HepG2 (cell line): Measurements from ENCODE around the gene IQCE. TPM values are rescaled to one million over a fixed set of nuclear protein-coding genes. Genes with fewer than 3 reads are reported as not detected.

Experiments used
- FOXC1 ChIP-seq: sonication (generic); formaldehyde crosslinking; IDR thresholded peaks from 2 replicates; pipeline ENCODE4 v1.8.0; 2022; ENCODE audit warnings: mild to moderate bottlenecking, missing genetic modification reagents, borderline replicate concordance
- HNRNPL ChIP-seq: fragments of 200-400 bp; formaldehyde crosslinking; IDR thresholded peaks from 2 replicates; pipeline ENCODE4 v1.6.1; 2017; ENCODE audit warnings: mild to moderate bottlenecking, low read depth, low read length
- IKZF4 ChIP-seq: sonication (generic); formaldehyde crosslinking; IDR thresholded peaks from 2 replicates; pipeline ENCODE4 v1.5.1; 2020; ENCODE audit warnings: borderline replicate concordance, mild to moderate bottlenecking, low read depth, missing genetic modification reagents; ENCODE audit errors: not compliant biosample characterization
- JARID2 ChIP-seq: sonication (generic); formaldehyde crosslinking; IDR thresholded peaks from 2 replicates; pipeline ENCODE4 v1.8.1; 2023; ENCODE audit warnings: missing genetic modification reagents, inconsistent platforms; ENCODE audit not compliant: insufficient replicate concordance
- MXI1 ChIP-seq: IDR thresholded peaks from 3 replicates; pipeline ENCODE4 v1.6.1; 2012; ENCODE audit warnings: low read depth, low read length, inconsistent platforms, borderline replicate concordance
- NFIB ChIP-seq: sonication (generic); formaldehyde crosslinking; IDR thresholded peaks from 2 replicates; pipeline ENCODE4 v1.9.0; 2021; ENCODE audit warnings: missing genetic modification reagents, mild to moderate bottlenecking, borderline replicate concordance
- RARG ChIP-seq: sonication (generic); formaldehyde crosslinking; IDR thresholded peaks from 2 replicates; pipeline ENCODE4 v1.4.0; 2020; ENCODE audit warnings: low read depth, mild to moderate bottlenecking, missing genetic modification reagents
- REL ChIP-seq: sonication (generic); formaldehyde crosslinking; conservative IDR thresholded peaks from 2 replicates; pipeline ENCODE4 v1.8.0; 2022; ENCODE audit warnings: mild to moderate bottlenecking, missing genetic modification reagents, moderate library complexity
- SAP130 ChIP-seq: IDR thresholded peaks from 2 replicates; pipeline ENCODE4 v1.6.1; 2016; ENCODE audit warnings: low read depth
- SOX5 ChIP-seq: IDR thresholded peaks from 2 replicates; pipeline ENCODE4 v1.6.1; 2016; ENCODE audit warnings: borderline replicate concordance
- TRIM24 ChIP-seq: sonication (generic); formaldehyde crosslinking; IDR thresholded peaks from 2 replicates; pipeline ENCODE4 v1.8.0; 2022; ENCODE audit warnings: mild to moderate bottlenecking, missing genetic modification reagents
- ZFP1 ChIP-seq: IDR thresholded peaks from 2 replicates; pipeline ENCODE4 v1.6.1; 2016
- polyA plus RNA-seq, 8 experiments: library from polyadenylated mRNA; depleted of rRNA in 3 of 8; stranded (reverse) in 7 of 8; unstranded in 1 of 8; fragments of >200 nt; fragmentation: Illumina TruSeq in 4 of 8; extraction: Trizol in 4 of 8; gene quantifications; 2 replicates each; pipeline versions ENCODE4 v1.2.1 to v1.2.3, GENCODE V29; 2011 to 2016; ENCODE audit warnings: low read depth in 4 of 8, missing spikeins in 1 of 8, mixed read lengths in 1 of 8; ENCODE audit not compliant: insufficient read depth in 1 of 8
- total RNA-seq, 5 experiments: library from RNA; depleted of rRNA; stranded (reverse); fragments of >200 nt; fragmentation: Illumina TruSeq; extraction: Trizol; gene quantifications; 2 replicates each; pipeline ENCODE4 v1.2.3, GENCODE V29; 2016; ENCODE audit warnings: low read depth in 1 of 5
- TF ChIP-seq, protein P1 (sequence below): sonication (generic); formaldehyde crosslinking; IDR thresholded peaks from 2 replicates; pipeline ENCODE4 v1.5.0; 2020; ENCODE audit warnings: missing genetic modification reagents
- TF ChIP-seq, protein P2 (sequence below): sonication (generic); formaldehyde crosslinking; IDR thresholded peaks from 2 replicates; pipeline ENCODE4 v1.4.0; 2020; ENCODE audit warnings: missing genetic modification reagents, borderline replicate concordance
- TF ChIP-seq, protein P3 (sequence below): sonication (generic); formaldehyde crosslinking; IDR thresholded peaks from 2 replicates; pipeline ENCODE4 v1.4.0; 2020; ENCODE audit warnings: mild to moderate bottlenecking, missing genetic modification reagents
- TF ChIP-seq, protein P4 (sequence below): sonication (generic); formaldehyde crosslinking; IDR thresholded peaks from 2 replicates; pipeline ENCODE4 v1.4.0; 2020; ENCODE audit warnings: missing genetic modification reagents, low read depth, mild to moderate bottlenecking, borderline replicate concordance
- TF ChIP-seq, protein P5 (sequence below): sonication (generic); formaldehyde crosslinking; IDR thresholded peaks from 2 replicates; pipeline ENCODE4 v1.9.0; 2021; ENCODE audit warnings: mild to moderate bottlenecking, missing genetic modification reagents

Gene IQCE
- total and polyA plus RNA-seq, 2 of the 13 experiments (the other 11 are each of a cell fraction or from before 2014, with no cell fraction given), result 1.5 to 2.5 TPM

DNA sequence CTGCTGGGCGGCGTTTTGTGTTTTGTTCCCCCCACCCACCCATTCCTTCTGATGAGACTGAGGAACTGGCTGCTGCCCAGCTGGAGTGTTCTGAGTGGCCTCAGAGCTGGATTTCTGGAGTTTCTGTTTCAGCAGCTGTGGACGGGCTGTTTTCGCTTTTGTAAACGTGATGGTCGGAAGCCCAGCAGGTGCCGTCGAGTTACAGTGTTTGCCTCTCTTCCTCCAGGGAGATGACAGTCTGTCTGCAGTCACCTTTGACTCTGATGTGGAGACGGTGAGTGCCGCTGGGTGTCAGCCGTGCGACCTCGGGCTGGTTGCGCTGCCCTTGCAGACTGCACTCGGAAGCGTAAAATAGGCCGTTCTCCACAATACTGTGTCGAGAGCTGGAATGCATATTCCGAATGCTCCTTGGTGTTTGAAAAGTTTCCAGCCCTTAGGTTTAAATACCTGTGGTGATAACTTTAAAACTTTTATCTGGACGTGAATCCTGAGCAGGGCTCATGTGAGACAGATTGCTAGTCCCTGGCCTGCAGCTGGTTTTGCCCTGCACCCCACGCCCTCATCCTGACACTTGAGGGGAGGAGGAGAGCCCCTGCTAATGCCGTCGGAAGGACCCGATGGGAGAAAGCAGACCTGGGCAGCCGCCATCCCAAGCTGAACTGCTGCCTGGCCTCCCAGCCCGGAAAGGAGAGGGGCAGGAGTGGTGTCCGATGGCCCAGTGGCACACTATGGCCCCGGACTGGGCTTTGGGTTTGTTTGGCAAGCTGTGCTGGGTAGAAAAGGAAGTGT, 8.3 kb downstream of the IQCE start (continued):
- TF ChIP-seq, protein P1, sequence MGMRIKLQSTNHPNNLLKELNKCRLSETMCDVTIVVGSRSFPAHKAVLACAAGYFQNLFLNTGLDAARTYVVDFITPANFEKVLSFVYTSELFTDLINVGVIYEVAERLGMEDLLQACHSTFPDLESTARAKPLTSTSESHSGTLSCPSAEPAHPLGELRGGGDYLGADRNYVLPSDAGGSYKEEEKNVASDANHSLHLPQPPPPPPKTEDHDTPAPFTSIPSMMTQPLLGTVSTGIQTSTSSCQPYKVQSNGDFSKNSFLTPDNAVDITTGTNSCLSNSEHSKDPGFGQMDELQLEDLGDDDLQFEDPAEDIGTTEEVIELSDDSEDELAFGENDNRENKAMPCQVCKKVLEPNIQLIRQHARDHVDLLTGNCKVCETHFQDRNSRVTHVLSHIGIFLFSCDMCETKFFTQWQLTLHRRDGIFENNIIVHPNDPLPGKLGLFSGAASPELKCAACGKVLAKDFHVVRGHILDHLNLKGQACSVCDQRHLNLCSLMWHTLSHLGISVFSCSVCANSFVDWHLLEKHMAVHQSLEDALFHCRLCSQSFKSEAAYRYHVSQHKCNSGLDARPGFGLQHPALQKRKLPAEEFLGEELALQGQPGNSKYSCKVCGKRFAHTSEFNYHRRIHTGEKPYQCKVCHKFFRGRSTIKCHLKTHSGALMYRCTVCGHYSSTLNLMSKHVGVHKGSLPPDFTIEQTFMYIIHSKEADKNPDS (CRISPR knock-in tag), result no peak
- TF ChIP-seq, protein P2, sequence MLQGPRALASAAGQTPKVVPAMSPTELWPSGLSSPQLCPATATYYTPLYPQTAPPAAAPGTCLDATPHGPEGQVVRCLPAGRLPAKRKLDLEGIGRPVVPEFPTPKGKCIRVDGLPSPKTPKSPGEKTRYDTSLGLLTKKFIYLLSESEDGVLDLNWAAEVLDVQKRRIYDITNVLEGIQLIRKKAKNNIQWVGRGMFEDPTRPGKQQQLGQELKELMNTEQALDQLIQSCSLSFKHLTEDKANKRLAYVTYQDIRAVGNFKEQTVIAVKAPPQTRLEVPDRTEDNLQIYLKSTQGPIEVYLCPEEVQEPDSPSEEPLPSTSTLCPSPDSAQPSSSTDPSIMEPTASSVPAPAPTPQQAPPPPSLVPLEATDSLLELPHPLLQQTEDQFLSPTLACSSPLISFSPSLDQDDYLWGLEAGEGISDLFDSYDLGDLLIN (CRISPR knock-in tag), result no peak
- TF ChIP-seq REL (no peak), RARG (no peak), FOXC1 (CRISPR knock-in tag) (no peak; the same call in 1 of the 2 replicates), SAP130 (CRISPR knock-in tag) (peak; percentile 50; the same call in 1 of the 2 replicates), HNRNPL (no peak), JARID2 (no peak), IKZF4 (CRISPR knock-in tag) (peak; percentile 49), SOX5 (CRISPR knock-in tag) (0 out of 2 replicates have a peak, but pooled peaks have one; percentile 12), MXI1 (no peak; the same call in 2 of the 3 replicates), TRIM24 (CRISPR knock-in tag) (no peak), NFIB (CRISPR knock-in tag) (no peak), ZFP1 (CRISPR knock-in tag) (no peak)
- TF ChIP-seq, protein P3, sequence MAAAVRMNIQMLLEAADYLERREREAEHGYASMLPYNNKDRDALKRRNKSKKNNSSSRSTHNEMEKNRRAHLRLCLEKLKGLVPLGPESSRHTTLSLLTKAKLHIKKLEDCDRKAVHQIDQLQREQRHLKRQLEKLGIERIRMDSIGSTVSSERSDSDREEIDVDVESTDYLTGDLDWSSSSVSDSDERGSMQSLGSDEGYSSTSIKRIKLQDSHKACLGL, result no peak
- TF ChIP-seq, protein P4, sequence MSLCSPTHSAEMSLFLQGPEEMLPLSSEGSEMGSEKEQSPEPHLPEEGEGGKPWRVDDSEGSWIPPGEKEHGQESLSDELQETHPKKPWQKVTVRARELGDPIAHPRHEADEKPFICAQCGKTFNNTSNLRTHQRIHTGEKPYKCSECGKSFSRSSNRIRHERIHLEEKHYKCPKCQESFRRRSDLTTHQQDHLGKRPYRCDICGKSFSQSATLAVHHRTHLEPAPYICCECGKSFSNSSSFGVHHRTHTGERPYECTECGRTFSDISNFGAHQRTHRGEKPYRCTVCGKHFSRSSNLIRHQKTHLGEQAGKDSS (CRISPR knock-in tag), result no peak
- TF ChIP-seq, protein P5, sequence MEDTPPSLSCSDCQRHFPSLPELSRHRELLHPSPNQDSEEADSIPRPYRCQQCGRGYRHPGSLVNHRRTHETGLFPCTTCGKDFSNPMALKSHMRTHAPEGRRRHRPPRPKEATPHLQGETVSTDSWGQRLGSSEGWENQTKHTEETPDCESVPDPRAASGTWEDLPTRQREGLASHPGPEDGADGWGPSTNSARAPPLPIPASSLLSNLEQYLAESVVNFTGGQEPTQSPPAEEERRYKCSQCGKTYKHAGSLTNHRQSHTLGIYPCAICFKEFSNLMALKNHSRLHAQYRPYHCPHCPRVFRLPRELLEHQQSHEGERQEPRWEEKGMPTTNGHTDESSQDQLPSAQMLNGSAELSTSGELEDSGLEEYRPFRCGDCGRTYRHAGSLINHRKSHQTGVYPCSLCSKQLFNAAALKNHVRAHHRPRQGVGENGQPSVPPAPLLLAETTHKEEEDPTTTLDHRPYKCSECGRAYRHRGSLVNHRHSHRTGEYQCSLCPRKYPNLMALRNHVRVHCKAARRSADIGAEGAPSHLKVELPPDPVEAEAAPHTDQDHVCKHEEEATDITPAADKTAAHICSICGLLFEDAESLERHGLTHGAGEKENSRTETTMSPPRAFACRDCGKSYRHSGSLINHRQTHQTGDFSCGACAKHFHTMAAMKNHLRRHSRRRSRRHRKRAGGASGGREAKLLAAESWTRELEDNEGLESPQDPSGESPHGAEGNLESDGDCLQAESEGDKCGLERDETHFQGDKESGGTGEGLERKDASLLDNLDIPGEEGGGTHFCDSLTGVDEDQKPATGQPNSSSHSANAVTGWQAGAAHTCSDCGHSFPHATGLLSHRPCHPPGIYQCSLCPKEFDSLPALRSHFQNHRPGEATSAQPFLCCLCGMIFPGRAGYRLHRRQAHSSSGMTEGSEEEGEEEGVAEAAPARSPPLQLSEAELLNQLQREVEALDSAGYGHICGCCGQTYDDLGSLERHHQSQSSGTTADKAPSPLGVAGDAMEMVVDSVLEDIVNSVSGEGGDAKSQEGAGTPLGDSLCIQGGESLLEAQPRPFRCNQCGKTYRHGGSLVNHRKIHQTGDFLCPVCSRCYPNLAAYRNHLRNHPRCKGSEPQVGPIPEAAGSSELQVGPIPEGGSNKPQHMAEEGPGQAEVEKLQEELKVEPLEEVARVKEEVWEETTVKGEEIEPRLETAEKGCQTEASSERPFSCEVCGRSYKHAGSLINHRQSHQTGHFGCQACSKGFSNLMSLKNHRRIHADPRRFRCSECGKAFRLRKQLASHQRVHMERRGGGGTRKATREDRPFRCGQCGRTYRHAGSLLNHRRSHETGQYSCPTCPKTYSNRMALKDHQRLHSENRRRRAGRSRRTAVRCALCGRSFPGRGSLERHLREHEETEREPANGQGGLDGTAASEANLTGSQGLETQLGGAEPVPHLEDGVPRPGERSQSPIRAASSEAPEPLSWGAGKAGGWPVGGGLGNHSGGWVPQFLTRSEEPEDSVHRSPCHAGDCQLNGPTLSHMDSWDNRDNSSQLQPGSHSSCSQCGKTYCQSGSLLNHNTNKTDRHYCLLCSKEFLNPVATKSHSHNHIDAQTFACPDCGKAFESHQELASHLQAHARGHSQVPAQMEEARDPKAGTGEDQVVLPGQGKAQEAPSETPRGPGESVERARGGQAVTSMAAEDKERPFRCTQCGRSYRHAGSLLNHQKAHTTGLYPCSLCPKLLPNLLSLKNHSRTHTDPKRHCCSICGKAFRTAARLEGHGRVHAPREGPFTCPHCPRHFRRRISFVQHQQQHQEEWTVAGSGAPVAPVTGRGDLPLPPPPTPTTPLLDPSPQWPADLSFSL (CRISPR knock-in tag), result no peak
